ENCODE measurements around the gene DNAH5. TPM values are rescaled to one million over a fixed set of nuclear protein-coding genes. Genes with fewer than 3 reads are reported as not detected.

Gene DNAH5
- total RNA-seq, 2 donors from 2014 or later, result 0.14 to 0.68 TPM

DNA sequence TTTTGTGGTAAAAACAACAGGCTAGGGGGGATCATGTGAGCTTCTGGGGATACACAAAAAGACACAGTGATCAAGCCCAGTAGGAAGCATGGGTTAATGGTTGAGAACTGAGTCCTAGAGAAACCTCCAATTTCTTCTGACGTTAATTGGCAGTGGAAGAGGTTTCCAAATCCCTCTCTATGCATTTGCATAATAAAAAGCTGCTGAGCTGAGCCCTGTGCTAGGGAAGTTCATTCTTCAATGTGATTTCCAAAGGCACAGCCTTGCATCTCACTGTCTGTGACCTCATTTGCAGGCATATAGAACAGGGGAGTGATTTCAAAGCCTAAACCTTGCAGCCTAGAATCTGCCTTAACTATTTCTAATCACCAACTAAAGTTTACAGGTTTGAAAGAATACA, 812 bp downstream of the DNAH5 start:
- H3K9me3 ChIP-seq, result no peaks in the 10 kb centered on the region
- H3K27ac ChIP-seq, result no peak overlapping the region
- DNase-seq (ENCODE audit: low spot score), result no peak
- H3K4me1 ChIP-seq (ENCODE audit: control insufficient read depth in 1 of 2, low read depth in 2 of 2), result no peaks in the 10 kb centered on the region
- TF ChIP-seq, protein P1, sequence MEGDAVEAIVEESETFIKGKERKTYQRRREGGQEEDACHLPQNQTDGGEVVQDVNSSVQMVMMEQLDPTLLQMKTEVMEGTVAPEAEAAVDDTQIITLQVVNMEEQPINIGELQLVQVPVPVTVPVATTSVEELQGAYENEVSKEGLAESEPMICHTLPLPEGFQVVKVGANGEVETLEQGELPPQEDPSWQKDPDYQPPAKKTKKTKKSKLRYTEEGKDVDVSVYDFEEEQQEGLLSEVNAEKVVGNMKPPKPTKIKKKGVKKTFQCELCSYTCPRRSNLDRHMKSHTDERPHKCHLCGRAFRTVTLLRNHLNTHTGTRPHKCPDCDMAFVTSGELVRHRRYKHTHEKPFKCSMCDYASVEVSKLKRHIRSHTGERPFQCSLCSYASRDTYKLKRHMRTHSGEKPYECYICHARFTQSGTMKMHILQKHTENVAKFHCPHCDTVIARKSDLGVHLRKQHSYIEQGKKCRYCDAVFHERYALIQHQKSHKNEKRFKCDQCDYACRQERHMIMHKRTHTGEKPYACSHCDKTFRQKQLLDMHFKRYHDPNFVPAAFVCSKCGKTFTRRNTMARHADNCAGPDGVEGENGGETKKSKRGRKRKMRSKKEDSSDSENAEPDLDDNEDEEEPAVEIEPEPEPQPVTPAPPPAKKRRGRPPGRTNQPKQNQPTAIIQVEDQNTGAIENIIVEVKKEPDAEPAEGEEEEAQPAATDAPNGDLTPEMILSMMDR (IDR thresholded peaks at IDR 0.05), result no peak
- no peaks in the 10 kb centered on the region for H3K36me3 ChIP-seq
- ATAC-seq (ENCODE audit: insufficient number of reproducible peaks, low FRiP score, low read depth), result no peak
- H3K27me3 ChIP-seq (replicated peaks; ENCODE audit: insufficient read depth), result no peaks in the 10 kb centered on the region
- no peak overlapping the region for H3K4me3 ChIP-seq

DNA sequence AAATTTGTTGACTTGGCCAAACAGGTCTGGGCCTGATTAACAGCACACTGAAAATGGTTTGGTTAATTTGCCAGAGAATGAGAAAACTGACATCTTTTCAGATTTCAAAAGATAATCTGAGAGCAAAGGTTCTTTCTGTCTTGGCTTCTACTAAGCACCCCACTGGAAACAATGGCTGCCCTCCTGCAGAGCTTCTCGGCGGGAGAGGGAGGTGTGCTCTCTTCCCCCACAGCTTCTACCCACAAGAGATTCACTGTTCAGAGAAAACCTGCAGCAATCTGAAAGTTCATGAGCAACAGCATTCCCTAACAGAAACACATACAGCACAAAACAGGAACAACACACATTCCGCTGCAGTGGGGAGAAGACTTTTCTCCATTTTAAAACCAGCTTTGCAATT, 3.0 kb downstream of the DNAH5 start:
- Histone ChIP-seq H3K9me3 (no peaks in the 10 kb centered on the region), H3K36me3 (no peaks in the 10 kb centered on the region), H3K4me3 (no peak overlapping the region), H3K4me1 (ENCODE audit: control insufficient read depth in 1 of 2, low read depth in 2 of 2) (no peaks in the 10 kb centered on the region), H3K27me3 (replicated peaks; ENCODE audit: insufficient read depth) (no peaks in the 10 kb centered on the region), H3K27ac (no peak overlapping the region)
- TF ChIP-seq, protein P1 (IDR thresholded peaks at IDR 0.05), result no peak
- no peak for ATAC-seq (ENCODE audit: insufficient number of reproducible peaks, low FRiP score, low read depth)
- DNase-seq (ENCODE audit: low spot score), result no peak

DNA sequence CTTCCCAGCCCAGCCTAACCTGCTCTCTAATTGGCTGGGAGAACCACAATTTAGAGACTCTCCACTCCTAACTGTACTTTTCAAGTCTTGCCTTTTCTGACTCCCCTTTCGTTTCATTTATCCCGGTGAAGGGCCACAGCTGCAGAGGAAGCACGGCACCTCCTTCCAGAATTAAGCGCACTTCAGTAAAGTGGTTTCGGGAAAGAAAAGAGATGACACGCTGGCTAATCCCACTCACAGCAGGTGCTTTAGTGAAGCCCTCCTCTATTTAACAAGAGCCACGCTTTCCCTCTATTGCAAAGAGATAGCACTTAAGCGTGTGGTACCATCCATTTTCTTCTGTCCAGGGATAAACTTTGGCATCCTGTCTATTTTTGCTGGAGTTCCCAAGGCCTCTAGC, 4.8 kb downstream of the DNAH5 start:
- Histone ChIP-seq H3K27ac (no peak overlapping the region), H3K4me1 (ENCODE audit: control insufficient read depth in 1 of 2, low read depth in 2 of 2) (no peaks in the 10 kb centered on the region), H3K4me3 (no peak overlapping the region), H3K36me3 (no peaks in the 10 kb centered on the region), H3K27me3 (replicated peaks; ENCODE audit: insufficient read depth) (no peaks in the 10 kb centered on the region), H3K9me3 (no peaks in the 10 kb centered on the region)
- no peak for ATAC-seq (ENCODE audit: insufficient number of reproducible peaks, low FRiP score, low read depth)
- TF ChIP-seq, protein P1 (IDR thresholded peaks at IDR 0.05), result no peak
- DNase-seq (ENCODE audit: low spot score), result no peak

DNA sequence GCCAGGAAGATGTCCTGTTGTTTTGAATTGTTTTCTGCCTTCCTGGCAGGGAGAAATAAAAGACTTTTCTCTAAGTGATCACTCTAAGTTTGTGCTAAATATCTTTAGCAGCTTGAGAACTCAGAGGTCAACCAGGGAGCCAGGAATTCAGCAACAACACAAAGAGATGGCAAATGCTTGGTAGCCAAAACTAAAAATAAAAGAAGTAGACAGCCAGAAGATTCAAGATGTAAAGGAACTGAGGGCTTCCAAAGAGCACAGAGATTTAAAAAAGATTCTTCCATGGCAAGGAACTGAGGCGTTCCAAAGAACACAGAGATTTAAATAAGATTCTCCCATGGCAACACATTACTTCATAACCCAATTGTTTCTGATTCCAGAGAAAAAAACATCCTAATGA, 9.6 kb downstream of the DNAH5 start:
- TF ChIP-seq, protein P1 (IDR thresholded peaks at IDR 0.05), result no peak
- DNase-seq (ENCODE audit: low spot score) (no peak), ATAC-seq (ENCODE audit: insufficient number of reproducible peaks, low FRiP score, low read depth) (no peak)
- Histone ChIP-seq H3K27me3 (replicated peaks; ENCODE audit: insufficient read depth) (no peaks in the 10 kb centered on the region), H3K4me3 (no peak overlapping the region), H3K9me3 (peaks cover 4% of the 10 kb centered on the region), H3K27ac (no peak overlapping the region), H3K4me1 (ENCODE audit: control insufficient read depth in 1 of 2, low read depth in 2 of 2) (no peaks in the 10 kb centered on the region), H3K36me3 (no peaks in the 10 kb centered on the region)

DNA sequence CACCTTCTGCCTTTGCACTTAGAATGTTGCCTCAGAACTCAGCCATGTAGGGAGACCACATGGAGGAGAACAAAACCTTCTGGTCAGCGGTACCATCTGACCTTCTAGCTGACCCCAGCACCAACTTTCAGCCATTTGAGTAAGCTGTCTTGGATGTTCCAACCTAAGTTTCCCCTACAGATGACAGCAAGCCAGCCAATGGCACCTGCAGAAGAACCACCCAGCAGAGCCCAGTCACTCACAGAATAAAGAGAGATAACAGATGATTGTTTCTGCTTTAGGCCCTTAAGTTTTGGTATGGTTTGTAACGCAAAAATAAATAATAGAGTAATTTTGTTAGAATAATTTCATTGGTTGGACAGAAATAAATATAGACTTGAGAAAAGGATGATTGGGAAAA, 10.4 kb downstream of the DNAH5 start:
- no peaks in the 10 kb centered on the region for H3K27me3 ChIP-seq (replicated peaks; ENCODE audit: insufficient read depth)
- peaks cover 4% of the 10 kb centered on the region for H3K9me3 ChIP-seq
- TF ChIP-seq, protein P1 (IDR thresholded peaks at IDR 0.05), result no peak
- H3K27ac ChIP-seq, result no peak overlapping the region
- no peaks in the 10 kb centered on the region for H3K36me3 ChIP-seq
- DNase-seq (ENCODE audit: low spot score), result no peak
- ATAC-seq (ENCODE audit: insufficient number of reproducible peaks, low FRiP score, low read depth), result no peak
- H3K4me3 ChIP-seq, result no peak overlapping the region
- H3K4me1 ChIP-seq (ENCODE audit: control insufficient read depth in 1 of 2, low read depth in 2 of 2), result no peaks in the 10 kb centered on the region
